NCI-H524 (cell line): Measurements from ENCODE around the gene GRIK4.
"Not testable (repeated sequence)": the region's sequence is repeated elsewhere in the genome, so short reads cannot be mapped to it uniquely, and the experiment has no call there.

Experiments used
- DNase-seq, 2 experiments: peaks; one replicate each; lab custom pipeline; 2025; lab: John Stamatoyannopoulos, UW

Gene GRIK4, protein sequence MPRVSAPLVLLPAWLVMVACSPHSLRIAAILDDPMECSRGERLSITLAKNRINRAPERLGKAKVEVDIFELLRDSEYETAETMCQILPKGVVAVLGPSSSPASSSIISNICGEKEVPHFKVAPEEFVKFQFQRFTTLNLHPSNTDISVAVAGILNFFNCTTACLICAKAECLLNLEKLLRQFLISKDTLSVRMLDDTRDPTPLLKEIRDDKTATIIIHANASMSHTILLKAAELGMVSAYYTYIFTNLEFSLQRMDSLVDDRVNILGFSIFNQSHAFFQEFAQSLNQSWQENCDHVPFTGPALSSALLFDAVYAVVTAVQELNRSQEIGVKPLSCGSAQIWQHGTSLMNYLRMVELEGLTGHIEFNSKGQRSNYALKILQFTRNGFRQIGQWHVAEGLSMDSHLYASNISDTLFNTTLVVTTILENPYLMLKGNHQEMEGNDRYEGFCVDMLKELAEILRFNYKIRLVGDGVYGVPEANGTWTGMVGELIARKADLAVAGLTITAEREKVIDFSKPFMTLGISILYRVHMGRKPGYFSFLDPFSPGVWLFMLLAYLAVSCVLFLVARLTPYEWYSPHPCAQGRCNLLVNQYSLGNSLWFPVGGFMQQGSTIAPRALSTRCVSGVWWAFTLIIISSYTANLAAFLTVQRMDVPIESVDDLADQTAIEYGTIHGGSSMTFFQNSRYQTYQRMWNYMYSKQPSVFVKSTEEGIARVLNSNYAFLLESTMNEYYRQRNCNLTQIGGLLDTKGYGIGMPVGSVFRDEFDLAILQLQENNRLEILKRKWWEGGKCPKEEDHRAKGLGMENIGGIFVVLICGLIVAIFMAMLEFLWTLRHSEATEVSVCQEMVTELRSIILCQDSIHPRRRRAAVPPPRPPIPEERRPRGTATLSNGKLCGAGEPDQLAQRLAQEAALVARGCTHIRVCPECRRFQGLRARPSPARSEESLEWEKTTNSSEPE

GRCh38 chr11:120511116-120511819 lies at the start of gene GRIK4:
Gene GRIK4 (plus strand): TSS chr11:120511748. CDS start chr11:120660319, 148,571 bp downstream.
- DNase-seq: peak; percentile 68 to 82

DNA sequence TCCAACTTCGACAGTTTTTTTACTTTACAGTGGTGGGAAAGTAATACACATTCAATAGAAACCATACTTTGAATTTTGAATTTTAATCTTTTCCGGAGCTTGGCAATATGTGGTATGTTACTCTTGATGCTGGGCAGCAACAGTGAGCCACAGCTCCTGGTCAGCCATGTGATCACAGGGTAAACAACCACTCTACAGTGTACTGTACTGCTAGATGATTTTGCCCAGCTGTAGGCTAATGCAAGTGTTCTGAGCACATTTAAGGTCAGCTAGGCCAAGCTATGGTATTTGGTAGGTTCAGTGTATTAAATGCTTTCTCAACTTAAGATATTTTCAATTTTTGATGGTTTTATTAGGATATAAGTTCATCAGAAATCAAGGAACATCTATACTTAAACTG lies 48.7 kb upstream of the GRIK4 start:
- no peak for DNase-seq

- no peak for DNase-seq
Measured at GRCh38 chr11:120465921-120466534, 45.5 kb upstream of the GRIK4 start.

DNA sequence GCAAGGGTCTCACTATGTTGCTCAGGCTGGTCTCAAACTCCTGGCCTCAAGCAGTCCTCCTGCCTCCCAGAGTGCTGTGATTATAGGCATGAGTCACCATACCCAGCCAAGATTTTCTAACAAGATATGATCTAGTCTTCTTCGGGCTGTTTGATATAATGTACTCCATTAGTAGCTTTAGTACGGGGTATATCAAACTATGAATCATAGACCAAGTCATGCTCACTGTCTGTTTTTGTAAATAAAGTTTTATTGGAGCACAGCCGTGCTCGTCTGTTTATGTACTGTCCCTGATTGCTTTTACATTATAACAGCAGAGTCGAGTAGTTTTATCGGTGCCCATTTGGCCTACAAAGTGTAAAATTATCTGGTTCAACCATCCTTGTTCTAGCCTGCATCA lies 43.9 kb upstream of the GRIK4 start:
- DNase-seq: no peak

DNA sequence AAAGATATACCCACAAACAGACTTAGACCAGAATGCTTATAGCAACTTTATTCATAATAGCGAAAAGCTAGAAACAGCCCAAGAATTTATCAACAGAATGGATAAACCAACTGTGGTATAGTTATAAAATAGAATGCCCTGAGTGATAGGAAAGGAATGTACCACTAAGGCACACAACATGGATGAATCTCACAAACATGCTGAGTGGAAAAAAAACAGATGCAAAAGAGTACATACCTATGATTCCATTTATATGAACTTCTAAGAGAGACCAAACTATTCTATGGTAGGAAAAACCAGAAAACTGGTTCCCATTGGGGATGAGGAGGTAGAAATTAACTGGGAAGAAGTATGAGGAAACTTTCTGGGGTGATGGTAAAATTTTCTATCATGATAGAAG lies 40.4 kb upstream of the GRIK4 start:
- no peak for DNase-seq

GRCh38 chr11:120471994-120472393 lies 39.6 kb upstream of the GRIK4 start:
- DNase-seq: no peak

DNA sequence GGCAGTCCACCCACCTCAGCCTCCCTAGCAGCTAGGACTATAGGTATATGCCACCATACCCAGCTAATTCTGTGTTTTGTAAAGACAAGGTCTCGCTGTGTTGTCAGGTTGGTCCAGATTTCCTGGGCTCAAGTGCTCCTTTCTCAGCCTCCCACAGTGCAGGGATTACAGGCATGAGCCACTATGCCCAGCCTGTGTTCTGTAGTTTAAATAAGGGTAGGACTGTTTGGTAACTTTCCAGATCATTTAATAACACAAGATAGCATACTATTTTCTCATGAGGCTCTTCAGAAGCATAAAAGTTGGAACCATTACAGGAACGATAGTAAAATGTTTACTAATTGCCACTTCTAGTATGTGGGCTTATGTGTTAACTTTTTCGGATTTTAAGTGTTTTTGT lies 38.0 kb upstream of the GRIK4 start:
- no peak for DNase-seq

DNA sequence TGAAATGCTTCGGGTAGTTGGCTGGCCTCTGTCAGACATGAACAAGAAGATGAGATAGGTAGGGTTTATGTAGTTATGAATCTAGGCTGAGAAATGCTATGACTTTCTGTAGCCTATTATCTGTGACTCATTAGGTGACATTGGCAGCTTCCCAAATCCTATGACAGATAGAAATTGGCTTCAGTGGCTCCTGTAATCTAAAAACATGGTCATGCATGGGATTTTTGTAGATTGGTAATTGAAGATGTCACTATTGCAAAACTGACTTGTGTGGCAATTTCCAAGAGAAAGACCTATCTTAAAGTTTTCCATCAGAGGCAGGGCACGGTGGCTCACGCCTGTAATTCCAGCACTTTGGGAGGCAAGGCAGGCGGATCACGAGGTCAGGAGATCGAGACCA lies 29.4 kb upstream of the GRIK4 start:
- no peak for DNase-seq

DNA sequence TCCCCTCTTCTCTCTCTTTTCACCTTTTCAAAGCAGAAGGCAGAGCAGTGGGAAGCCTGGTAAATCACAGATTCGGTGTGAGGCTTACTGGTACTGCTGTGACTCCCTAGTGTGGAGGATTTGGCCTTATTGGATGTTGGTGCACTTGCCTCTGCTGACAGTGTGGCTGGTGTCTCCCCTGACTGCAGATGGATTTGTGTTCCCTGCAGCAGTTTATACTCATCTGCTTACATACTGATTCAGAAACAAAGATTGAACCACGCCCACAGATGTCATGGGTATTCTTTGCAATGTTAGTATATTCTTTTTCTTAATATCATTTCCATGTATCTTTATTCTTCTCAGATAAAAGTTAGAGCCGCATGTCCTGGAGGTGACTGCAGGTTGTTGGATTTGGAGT lies 26.8 kb upstream of the GRIK4 start:
- no peak for DNase-seq

GRCh38 chr11:120486138-120486537 lies 25.4 kb upstream of the GRIK4 start:
- DNase-seq: no peak

DNA sequence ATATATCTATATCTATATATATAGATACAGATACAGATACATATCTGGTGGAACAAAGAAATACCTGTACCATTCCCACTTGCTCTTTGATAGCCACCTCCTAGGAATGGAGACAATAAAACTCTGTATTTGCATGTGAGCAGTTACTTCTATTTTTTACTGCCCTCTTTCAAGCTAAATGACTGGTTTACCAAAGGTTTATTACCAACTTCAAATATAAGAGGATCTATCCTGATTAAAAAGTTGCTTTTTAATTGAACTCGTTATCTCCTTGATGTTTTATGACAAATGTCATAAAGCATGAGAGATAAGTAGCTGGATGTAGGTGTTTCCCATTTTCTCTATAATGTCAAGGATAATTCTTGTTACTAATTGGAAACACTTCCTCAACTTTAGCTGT lies 21.7 kb upstream of the GRIK4 start:
- no peak for DNase-seq

DNA sequence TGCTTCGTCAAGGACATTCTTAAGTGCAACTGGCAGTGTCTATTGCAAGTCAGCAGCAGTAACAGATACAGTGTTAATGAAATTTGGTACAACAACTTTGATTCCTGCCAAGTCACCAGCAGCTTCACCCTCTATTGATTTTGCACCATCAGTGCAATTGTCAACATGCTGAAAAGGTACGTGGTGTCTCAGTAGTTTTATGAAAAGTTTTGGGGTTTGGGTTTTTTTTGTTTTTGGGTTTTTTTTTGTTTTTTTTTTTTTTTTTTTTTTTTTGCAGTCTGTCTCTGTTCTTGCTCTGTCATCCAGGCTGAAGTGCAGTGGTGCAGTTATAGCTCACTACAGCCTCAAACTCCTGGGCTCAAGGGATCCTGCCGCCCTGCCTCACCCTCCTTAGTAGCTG lies 19.1 kb upstream of the GRIK4 start:
- DNase-seq: no peak

GRCh38 chr11:120494595-120494994 lies 17.0 kb upstream of the GRIK4 start:
- DNase-seq: no peak

- no peak for DNase-seq
Measured at GRCh38 chr11:120499088-120499487, 12.5 kb upstream of the GRIK4 start.

GRCh38 chr11:120499859-120500258 lies 11.7 kb upstream of the GRIK4 start:
- no peak for DNase-seq

DNA sequence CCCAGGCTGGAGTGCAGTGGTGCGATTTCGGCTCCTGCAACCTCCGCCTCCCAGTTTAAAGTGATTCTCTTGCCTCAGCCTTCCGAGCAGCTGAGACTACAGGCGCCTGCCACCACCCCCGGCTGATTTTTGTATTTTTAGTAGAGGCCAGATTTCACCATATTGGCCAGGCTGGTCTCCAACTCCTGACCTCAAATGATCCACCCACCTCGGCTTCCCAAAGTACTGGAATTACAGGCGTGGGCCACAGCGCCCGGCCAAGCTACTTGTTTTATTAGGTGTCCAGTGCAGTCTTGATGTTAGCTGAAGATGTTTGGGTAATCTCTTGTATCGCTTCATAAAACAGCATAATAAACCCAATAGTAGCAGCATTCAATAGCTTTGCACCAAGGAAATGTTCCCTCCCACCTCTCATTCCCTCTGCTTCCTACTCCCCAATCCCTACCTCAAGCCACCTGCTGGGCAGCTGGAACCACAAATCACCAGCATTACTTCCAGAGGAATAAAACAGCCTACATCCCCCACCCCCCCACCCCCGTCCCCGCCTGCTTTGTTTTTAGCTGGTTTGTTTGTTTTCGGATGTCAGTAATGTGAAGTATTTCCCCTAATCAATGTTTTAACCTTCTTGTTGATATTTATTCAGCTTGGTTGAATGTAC lies 11.0 kb upstream of the GRIK4 start:
- no peak for DNase-seq

GRCh38 chr11:120501440-120501839 lies 10.1 kb upstream of the GRIK4 start:
- DNase-seq: no peak

- DNase-seq: no peak
Measured at GRCh38 chr11:120501976-120502755, 9.4 kb upstream of the GRIK4 start.

GRCh38 chr11:120503529-120503928 lies 8.0 kb upstream of the GRIK4 start:
- not testable (repeated sequence) for DNase-seq

DNA sequence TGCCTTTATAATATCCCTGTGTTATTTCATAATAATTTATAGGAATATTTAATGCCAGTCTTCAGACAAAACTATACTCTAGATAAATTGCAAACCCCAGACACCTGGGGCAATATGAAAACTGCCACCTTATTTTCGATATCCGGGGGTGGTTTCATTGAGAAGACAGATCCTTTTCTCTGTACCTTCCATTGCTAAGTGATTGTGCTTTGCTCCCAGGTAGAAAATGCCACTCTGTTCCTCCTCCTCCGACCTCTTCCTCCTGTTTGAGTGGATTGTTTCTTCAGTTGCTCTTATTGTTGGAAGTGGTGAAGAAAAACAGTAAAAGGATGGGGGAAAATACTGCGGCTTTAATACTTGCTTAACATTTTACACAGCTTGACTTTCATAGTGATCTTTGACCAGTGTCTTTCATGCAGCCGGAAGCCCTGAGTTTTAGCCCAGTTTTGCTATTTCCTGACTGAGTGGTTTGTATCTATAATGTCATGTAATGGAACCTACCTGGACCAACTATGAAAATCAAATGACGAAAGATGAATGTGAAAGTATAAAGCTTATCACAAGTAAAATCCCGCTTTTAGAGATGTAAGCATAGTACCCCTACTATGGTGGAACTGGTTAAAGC lies 5.6 kb upstream of the GRIK4 start:
- no peak for DNase-seq
